ENCODE measurements around the gene PLXNB2.

- TF ChIP-seq EZH2phosphoT487 (IDR thresholded peaks at IDR 0.05; ENCODE audit: borderline replicate concordance, low read depth): no peak
- TF ChIP-seq CTCF (IDR thresholded peaks at IDR 0.05): no peak
- TF ChIP-seq, protein P1, sequence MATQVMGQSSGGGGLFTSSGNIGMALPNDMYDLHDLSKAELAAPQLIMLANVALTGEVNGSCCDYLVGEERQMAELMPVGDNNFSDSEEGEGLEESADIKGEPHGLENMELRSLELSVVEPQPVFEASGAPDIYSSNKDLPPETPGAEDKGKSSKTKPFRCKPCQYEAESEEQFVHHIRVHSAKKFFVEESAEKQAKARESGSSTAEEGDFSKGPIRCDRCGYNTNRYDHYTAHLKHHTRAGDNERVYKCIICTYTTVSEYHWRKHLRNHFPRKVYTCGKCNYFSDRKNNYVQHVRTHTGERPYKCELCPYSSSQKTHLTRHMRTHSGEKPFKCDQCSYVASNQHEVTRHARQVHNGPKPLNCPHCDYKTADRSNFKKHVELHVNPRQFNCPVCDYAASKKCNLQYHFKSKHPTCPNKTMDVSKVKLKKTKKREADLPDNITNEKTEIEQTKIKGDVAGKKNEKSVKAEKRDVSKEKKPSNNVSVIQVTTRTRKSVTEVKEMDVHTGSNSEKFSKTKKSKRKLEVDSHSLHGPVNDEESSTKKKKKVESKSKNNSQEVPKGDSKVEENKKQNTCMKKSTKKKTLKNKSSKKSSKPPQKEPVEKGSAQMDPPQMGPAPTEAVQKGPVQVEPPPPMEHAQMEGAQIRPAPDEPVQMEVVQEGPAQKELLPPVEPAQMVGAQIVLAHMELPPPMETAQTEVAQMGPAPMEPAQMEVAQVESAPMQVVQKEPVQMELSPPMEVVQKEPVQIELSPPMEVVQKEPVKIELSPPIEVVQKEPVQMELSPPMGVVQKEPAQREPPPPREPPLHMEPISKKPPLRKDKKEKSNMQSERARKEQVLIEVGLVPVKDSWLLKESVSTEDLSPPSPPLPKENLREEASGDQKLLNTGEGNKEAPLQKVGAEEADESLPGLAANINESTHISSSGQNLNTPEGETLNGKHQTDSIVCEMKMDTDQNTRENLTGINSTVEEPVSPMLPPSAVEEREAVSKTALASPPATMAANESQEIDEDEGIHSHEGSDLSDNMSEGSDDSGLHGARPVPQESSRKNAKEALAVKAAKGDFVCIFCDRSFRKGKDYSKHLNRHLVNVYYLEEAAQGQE (IDR thresholded peaks at IDR 0.05; ENCODE audit: low read depth, low read length): peak; percentile 67; the same call in 1 of the 2 replicates
- TF ChIP-seq EP300 (IDR thresholded peaks at IDR 0.05; ENCODE audit: borderline replicate concordance in 1 of 2, low read depth in 1 of 2, low read length in 1 of 2): peak in 1 of 2 experiments; percentile 65; a peak in 1 of 4 replicates
- TF ChIP-seq SMC3 (IDR thresholded peaks at IDR 0.05; ENCODE audit: low read depth, low read length): no peak
- peak; percentile 67; the same call in 1 of the 2 replicates for TF ChIP-seq TAF1 (IDR thresholded peaks at IDR 0.05; ENCODE audit: borderline replicate concordance, low read depth, low read length)
- TF ChIP-seq ELF1 (IDR thresholded peaks at IDR 0.05): peak; percentile 86
- peak; percentile 50 for TF ChIP-seq CHD2 (IDR thresholded peaks at IDR 0.05; ENCODE audit: low read length, partially characterized antibody)
- 0 out of 2 replicates have a peak, but pooled peaks have one; percentile 38 for TF ChIP-seq YY1 (IDR thresholded peaks at IDR 0.05; ENCODE audit: low read depth)
- TF ChIP-seq RCOR1 (IDR thresholded peaks at IDR 0.05; ENCODE audit: low read length): peak; percentile 25; the same call in 1 of the 2 replicates
- TF ChIP-seq FOSL2 (IDR thresholded peaks at IDR 0.05; ENCODE audit: borderline replicate concordance, low read depth): peak; percentile 64; the same call in 1 of the 2 replicates
- TF ChIP-seq NRF1 (IDR thresholded peaks at IDR 0.05; ENCODE audit: low read depth, low read length): no peak
- TF ChIP-seq TCF12 (IDR thresholded peaks at IDR 0.05): peak; percentile 69
Measured at GRCh38 chr22:50305923-50306566, 1.4 kb downstream of the PLXNB2 start.

Data from SK-N-SH (cell line).